CD4-positive, alpha-beta T cell (primary cell): ENCODE data around the gene DPYSL4. TPM values are rescaled to one million over a fixed set of nuclear protein-coding genes. Genes with fewer than 3 reads are reported as not detected.

Experiments
- ATAC-seq: fragments of 200-7000 bp; cut with Tn5 transposase; one replicate; pipeline ENCODE4 v1.10.0; 2022; ENCODE audit warnings: mild to moderate bottlenecking; ENCODE audit not compliant: poor library complexity
- CTCF ChIA-PET: fragments of 350-600 bp; sonication (Branson Sonifier 250); formaldehyde crosslinking; loops from one replicate; lab custom pipeline; 2021; ENCODE audit warnings: antibody characterized with exemption, inconsistent platforms; lab: Charles Lee
- POLR2A ChIA-PET: fragments of 350-600 bp; sonication (Branson Sonifier 250); formaldehyde crosslinking; loops from one replicate; lab custom pipeline; 2021; ENCODE audit warnings: antibody characterized with exemption, inconsistent platforms; lab: Charles Lee
- DNase-seq, 14 experiments: peaks; one replicate each; pipeline ENCODE4 v3.0.0-alpha.2; 2013 to 2020; ENCODE audit warnings: mixed read lengths in 2 of 14
- H3K27ac ChIP-seq, 2 donors: one replicate each; pipeline versions ENCODE4 v1.5.1 to v1.7.0; 2013; ENCODE audit warnings: low read length in 2 of 2, low read depth in 1 of 2, mild to moderate bottlenecking in 1 of 2
- H3K27me3 ChIP-seq, 2 experiments: 1 replicate in 1 of 2; 2 replicates in 1 of 2; pipeline versions ENCODE4 v1.6.1 to v1.7.0; 2013; ENCODE audit warnings: low read length in 2 of 2, control low read depth in 1 of 2, mild to moderate bottlenecking in 1 of 2, moderate library complexity in 1 of 2; ENCODE audit not compliant: insufficient read depth in 2 of 2, control insufficient read depth in 1 of 2
- H3K36me3 ChIP-seq: one replicate; pipeline ENCODE4 v1.6.1; 2013; ENCODE audit warnings: low read length, control low read depth; ENCODE audit not compliant: insufficient read depth
- H3K4me1 ChIP-seq: one replicate; pipeline ENCODE4 v1.6.1; 2013; ENCODE audit warnings: low read length, control low read depth; ENCODE audit not compliant: insufficient read depth
- H3K4me3 ChIP-seq: one replicate; pipeline ENCODE4 v1.5.1; 2013; ENCODE audit warnings: mild to moderate bottlenecking, low read length, moderate library complexity
- H3K9me3 ChIP-seq, 2 experiments: 1 replicate in 1 of 2; 2 replicates in 1 of 2; pipeline versions ENCODE4 v1.6.1 to v1.7.0; 2013; ENCODE audit warnings: low read length in 2 of 2, mild to moderate bottlenecking in 2 of 2, control low read depth in 1 of 2, moderate library complexity in 1 of 2; ENCODE audit not compliant: control insufficient read depth in 1 of 2, insufficient read depth in 1 of 2
- H3K27ac Mint-ChIP-seq: one replicate; pipeline ENCODE4 v1.8.0; 2020; ENCODE audit warnings: mixed read lengths
- H3K27me3 Mint-ChIP-seq: one replicate; pipeline ENCODE4 v1.8.0; 2021; ENCODE audit warnings: mixed read lengths
- H3K36me3 Mint-ChIP-seq: one replicate; pipeline ENCODE4 v1.8.0; 2021; ENCODE audit warnings: low read depth, mixed read lengths
- H3K4me1 Mint-ChIP-seq: one replicate; pipeline ENCODE4 v1.8.0; 2021; ENCODE audit warnings: low read depth, mixed read lengths
- H3K4me3 Mint-ChIP-seq: one replicate; pipeline ENCODE4 v1.8.0; 2020; ENCODE audit warnings: mild to moderate bottlenecking, mixed read lengths
- H3K9me3 Mint-ChIP-seq: one replicate; pipeline ENCODE4 v1.8.0; 2020; ENCODE audit warnings: mixed read lengths
- intact Hi-C, 2 experiments: fragments of 100-400 bp; cut with DNase I in 1 of 2; cut with micrococcal nuclease in 1 of 2; formaldehyde crosslinking; loops; one replicate each; pipeline versions ENCODE4 v1.15.1 to v1.9.0; 2023 to 2025; cut with DNase I, micrococcal nuclease
- total RNA-seq, 174 experiments: library from RNA in 2 of 174; stranded (reverse) in 2 of 174; gene quantifications; one replicate each; pipeline ENCODE4 v1.2.3 and lab custom pipeline; 2021 to 2026
- TF ChIP-seq, protein P1 (sequence below): fragments of 200-600 bp; IDR thresholded peaks from one replicate; pipeline ENCODE4 v1.8.0; 2022; ENCODE audit warnings: antibody characterized with exemption, mild to moderate bottlenecking

Gene DPYSL4
- total RNA-seq, 2 experiments from 2014 or later, result 0.64 to 0.96 TPM

DNA sequence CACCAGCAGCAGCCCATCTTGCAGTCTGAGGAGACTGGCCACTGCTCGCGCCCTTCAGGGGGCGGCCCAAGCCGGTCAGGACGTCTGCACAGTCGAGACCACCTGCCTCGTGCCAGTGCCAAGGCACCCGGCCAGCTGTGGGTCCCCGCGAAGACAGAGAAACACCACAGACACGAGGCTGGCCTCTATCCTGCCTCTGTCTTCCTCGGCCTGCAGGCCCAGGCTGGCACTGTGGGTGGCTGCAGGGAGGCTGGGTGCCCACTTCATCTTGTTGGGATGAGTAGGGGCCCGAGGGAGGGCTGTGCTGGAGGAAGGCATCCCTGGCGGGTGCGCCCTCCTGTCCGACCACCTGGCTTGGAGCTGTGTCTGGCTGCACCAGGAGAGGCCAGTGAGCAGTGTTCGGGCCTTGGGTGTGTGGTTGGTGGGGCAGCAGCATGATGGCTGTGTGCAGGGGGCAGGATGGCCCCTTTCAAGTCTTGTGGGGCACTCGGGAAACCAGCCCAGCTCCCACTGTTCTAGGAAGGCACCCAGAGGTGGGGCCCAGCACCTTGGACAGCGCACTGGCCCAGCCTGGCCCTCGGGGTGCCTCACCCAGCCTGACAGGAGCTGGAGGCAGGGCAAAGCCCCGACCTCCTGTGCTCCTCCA is 7.3 kb downstream of the DPYSL4 start:
- POLR2A ChIA-PET, result no interaction called here
- no peaks in the 10 kb centered on the region for H3K27me3 ChIP-seq
- TF ChIP-seq, protein P1, sequence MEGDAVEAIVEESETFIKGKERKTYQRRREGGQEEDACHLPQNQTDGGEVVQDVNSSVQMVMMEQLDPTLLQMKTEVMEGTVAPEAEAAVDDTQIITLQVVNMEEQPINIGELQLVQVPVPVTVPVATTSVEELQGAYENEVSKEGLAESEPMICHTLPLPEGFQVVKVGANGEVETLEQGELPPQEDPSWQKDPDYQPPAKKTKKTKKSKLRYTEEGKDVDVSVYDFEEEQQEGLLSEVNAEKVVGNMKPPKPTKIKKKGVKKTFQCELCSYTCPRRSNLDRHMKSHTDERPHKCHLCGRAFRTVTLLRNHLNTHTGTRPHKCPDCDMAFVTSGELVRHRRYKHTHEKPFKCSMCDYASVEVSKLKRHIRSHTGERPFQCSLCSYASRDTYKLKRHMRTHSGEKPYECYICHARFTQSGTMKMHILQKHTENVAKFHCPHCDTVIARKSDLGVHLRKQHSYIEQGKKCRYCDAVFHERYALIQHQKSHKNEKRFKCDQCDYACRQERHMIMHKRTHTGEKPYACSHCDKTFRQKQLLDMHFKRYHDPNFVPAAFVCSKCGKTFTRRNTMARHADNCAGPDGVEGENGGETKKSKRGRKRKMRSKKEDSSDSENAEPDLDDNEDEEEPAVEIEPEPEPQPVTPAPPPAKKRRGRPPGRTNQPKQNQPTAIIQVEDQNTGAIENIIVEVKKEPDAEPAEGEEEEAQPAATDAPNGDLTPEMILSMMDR, result no peak
- Mint-ChIP-seq H3K9me3 (no peaks in the 10 kb centered on the region), H3K4me3 (no peak overlapping the region), H3K27me3 (peaks cover 21% of the 10 kb centered on the region), H3K36me3 (no peaks in the 10 kb centered on the region), H3K4me1 (no peaks in the 10 kb centered on the region), H3K27ac (no peak overlapping the region)
- DNase-seq (peak in 6 of 14 experiments; percentile 13 to 50 (median 26)), ATAC-seq (peak; percentile 49)
- CTCF ChIA-PET, result no interaction called here
- no peaks in the 10 kb centered on the region for H3K36me3 ChIP-seq
- intact Hi-C loops, result no loop called here
- no peak overlapping the region for H3K27ac ChIP-seq
- H3K4me1 ChIP-seq, result no peaks in the 10 kb centered on the region
- no peak overlapping the region for H3K4me3 ChIP-seq
- peaks cover 0 to 43% of the 10 kb centered on the region in 2 experiments for H3K9me3 ChIP-seq

GRCh38 chr10:132194726-132195125 is 8.0 kb downstream of the DPYSL4 start:
- Histone ChIP-seq H3K36me3 (no peaks in the 10 kb centered on the region), H3K27me3 (no peaks in the 10 kb centered on the region), H3K4me3 (no peak overlapping the region), H3K4me1 (no peaks in the 10 kb centered on the region), H3K27ac (no peak overlapping the region), H3K9me3 (peaks cover 0 to 42% of the 10 kb centered on the region in 2 experiments)
- intact Hi-C loops, result no loop called here
- Mint-ChIP-seq H3K9me3 (no peaks in the 10 kb centered on the region), H3K36me3 (no peaks in the 10 kb centered on the region), H3K4me1 (no peaks in the 10 kb centered on the region), H3K4me3 (no peak overlapping the region), H3K27ac (no peak overlapping the region), H3K27me3 (peaks cover 14% of the 10 kb centered on the region)
- CTCF ChIA-PET, result no interaction called here
- TF ChIP-seq, protein P1, result no peak
- ATAC-seq (no peak), DNase-seq (no peak)
- POLR2A ChIA-PET, result no interaction called here

DNA sequence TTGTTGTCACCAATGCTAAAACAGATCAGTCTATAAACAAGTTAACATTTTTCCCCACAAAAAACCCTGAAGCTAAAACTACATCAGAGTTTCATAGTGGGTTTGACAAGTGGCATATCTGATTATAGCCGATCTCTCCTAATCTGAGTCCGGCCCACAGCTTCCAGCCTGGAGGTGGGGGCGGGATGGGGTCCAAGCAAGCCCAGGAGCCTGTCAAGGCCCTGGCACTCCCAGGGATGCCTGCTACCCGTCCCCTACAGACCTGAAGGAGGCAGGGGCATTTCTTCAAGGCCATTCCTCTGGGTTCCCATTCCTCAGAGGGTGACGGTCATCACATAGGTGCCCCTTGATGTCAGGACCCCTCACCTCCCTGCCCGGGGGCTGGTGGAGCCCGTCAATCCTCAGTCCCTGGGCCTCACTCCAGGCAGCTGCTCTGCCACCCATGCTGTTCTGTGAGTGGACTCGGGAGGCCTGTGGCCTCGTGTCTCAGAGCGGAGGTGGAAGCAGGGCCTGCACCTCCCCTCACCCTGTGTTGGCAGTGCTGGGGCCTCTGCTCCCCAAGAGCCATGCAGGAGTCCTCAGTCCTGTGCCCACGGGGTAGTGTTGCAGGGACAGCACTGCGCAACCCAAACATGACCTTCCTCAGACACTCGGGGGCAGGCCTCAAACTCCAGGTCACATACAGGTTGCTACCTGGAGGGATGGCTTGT is 8.8 kb downstream of the DPYSL4 start:
- no peak overlapping the region for H3K27ac ChIP-seq
- Mint-ChIP-seq H3K27ac (no peak overlapping the region), H3K27me3 (peaks cover 9% of the 10 kb centered on the region), H3K9me3 (no peaks in the 10 kb centered on the region), H3K4me3 (no peak overlapping the region), H3K4me1 (no peaks in the 10 kb centered on the region), H3K36me3 (no peaks in the 10 kb centered on the region)
- H3K36me3 ChIP-seq, result no peaks in the 10 kb centered on the region
- no peaks in the 10 kb centered on the region for H3K4me1 ChIP-seq
- ATAC-seq (no peak), DNase-seq (no peak)
- intact Hi-C loops, result no loop called here
- H3K4me3 ChIP-seq, result no peak overlapping the region
- H3K9me3 ChIP-seq, result peaks cover 0 to 34% of the 10 kb centered on the region in 2 experiments
- CTCF ChIA-PET, result interaction anchor here (0.6 kb wide), 1 partner anchor 67 kb away, joined by 3 read pairs; no protein-coding TSS in a partner anchor
- TF ChIP-seq, protein P1, result no peak
- H3K27me3 ChIP-seq, result no peaks in the 10 kb centered on the region
- POLR2A ChIA-PET, result no interaction called here
